Measurements from ENCODE around the gene DLGAP1.

GRCh38 chr18:3777719-3778118, 677.4 kb downstream of the DLGAP1 start:
- no peak for TF ChIP-seq YY1 (IDR thresholded peaks at IDR 0.05; ENCODE audit: insufficient read depth, insufficient read length)
- no peak for TF ChIP-seq SUZ12 (IDR thresholded peaks at IDR 0.05; ENCODE audit: extremely low read depth, insufficient read depth, insufficient read length)
- no peak for TF ChIP-seq ZNF274 (IDR thresholded peaks at IDR 0.05; ENCODE audit: low read depth, low read length)
